CD1c-positive myeloid dendritic cell (primary cell): ENCODE measurements around the gene DDTL.
"Not testable (repeated sequence)": the region's sequence is repeated elsewhere in the genome, so short reads cannot be mapped to it uniquely, and the experiment has no call there.

Experiments used
- DNase-seq: peaks from one replicate; pipeline ENCODE4 v3.0.0-alpha.2; 2016; ENCODE audit errors: extremely low spot score

DDTL gene

GRCh38 chr22:23966568-23966967, at the start of gene DDTL:
Gene DDTL (plus strand): TSS chr22:23966888. CDS start chr22:23966915, 27 bp downstream.
- not testable (repeated sequence) for DNase-seq

GRCh38 chr22:23920267-23920611, 46.4 kb upstream of the DDTL start:
- DNase-seq, result not testable (repeated sequence)

- not testable (repeated sequence) for DNase-seq
Observed at GRCh38 chr22:23921586-23922201, 45.0 kb upstream of the DDTL start.

GRCh38 chr22:23922921-23923320, 43.8 kb upstream of the DDTL start:
- no peak for DNase-seq

- DNase-seq, result no peak
Observed at GRCh38 chr22:23925020-23925606, 41.6 kb upstream of the DDTL start.

GRCh38 chr22:23926561-23926960, 40.1 kb upstream of the DDTL start:
- DNase-seq, result no peak

- DNase-seq, result no peak
Observed at GRCh38 chr22:23938328-23939016, 28.2 kb upstream of the DDTL start.

- DNase-seq, result no peak
Observed at GRCh38 chr22:23939017-23939357, 27.7 kb upstream of the DDTL start.

GRCh38 chr22:23940166-23940565, 26.5 kb upstream of the DDTL start:
- not testable (repeated sequence) for DNase-seq

GRCh38 chr22:23947391-23947790, 19.3 kb upstream of the DDTL start:
- DNase-seq, result not testable (repeated sequence)

GRCh38 chr22:23949764-23950163, 16.9 kb upstream of the DDTL start:
- DNase-seq, result not testable (repeated sequence)

- not testable (repeated sequence) for DNase-seq
Observed at GRCh38 chr22:23951383-23951782, 15.3 kb upstream of the DDTL start.

- DNase-seq, result not testable (repeated sequence)
Observed at GRCh38 chr22:23952794-23953405, 13.8 kb upstream of the DDTL start.

GRCh38 chr22:23953485-23953884, 13.2 kb upstream of the DDTL start:
- DNase-seq, result not testable (repeated sequence)

GRCh38 chr22:23954193-23954990, 12.3 kb upstream of the DDTL start:
- not testable (repeated sequence) for DNase-seq

- DNase-seq, result not testable (repeated sequence)
Observed at GRCh38 chr22:23954991-23955305, 11.7 kb upstream of the DDTL start.

- DNase-seq, result not testable (repeated sequence)
Observed at GRCh38 chr22:23955886-23956285, 10.8 kb upstream of the DDTL start.

GRCh38 chr22:23956301-23956900, 10.3 kb upstream of the DDTL start:
- peak; percentile 87 for DNase-seq

GRCh38 chr22:23961084-23961771, 5.5 kb upstream of the DDTL start, which contains the start of gene GSTT2B:
Gene GSTT2B (minus strand): TSS chr22:23961195. CDS start chr22:23961131, 64 bp downstream.
- DNase-seq, result not testable (repeated sequence)

- not testable (repeated sequence) for DNase-seq
Observed at GRCh38 chr22:23966094-23966493, 594 bp upstream of the DDTL start.

- DNase-seq, result no peak
Observed at GRCh38 chr22:23969071-23969470, 2.4 kb downstream of the DDTL start.
